ENCODE results near the gene IGF2.
"Not testable (repeated sequence)": the region's sequence is repeated elsewhere in the genome, so short reads cannot be mapped to it uniquely, and the experiment has no call there.

DNA sequence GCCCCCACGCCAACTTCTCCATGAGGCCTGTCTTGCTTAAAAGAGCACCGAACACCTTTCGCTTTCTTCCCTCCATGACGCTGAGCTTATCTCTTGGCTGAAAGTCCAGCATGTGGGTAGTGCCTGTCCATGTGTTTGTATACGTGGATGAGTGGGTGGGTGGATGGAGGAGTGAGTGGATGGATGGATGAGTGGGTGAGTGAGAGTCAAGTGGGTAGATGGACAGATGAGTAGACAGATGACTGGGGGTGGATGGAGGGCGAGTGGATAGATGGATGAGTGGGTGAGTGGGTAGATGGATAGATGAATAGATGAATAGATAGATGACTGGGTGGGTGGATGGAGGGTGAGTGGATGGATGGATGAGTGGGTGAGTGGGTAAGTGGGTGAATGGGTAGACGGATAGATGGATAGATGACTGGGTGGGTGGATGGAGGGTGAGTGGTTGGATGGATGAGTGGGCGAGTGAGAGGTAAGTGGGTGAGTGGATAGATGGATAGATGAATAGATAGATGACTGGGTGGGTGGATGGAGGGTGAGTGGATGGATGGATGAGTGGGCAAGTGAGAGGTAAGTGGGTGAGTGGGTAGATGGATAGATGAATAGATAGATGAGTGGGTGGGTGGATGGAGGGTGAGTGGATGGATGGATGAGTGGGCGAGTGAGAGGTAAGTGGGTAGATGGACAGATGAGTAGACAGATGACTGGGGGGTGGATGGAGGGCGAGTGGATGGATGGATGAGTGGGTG, 14.3 kb downstream of the IGF2 start:
- TF ChIP-seq CTCF, POLR2AphosphoS5, EP300, POLR2A (IDR thresholded peaks at IDR 0.05): not testable (repeated sequence)
